SJCRH30 (cell line): Measurements from ENCODE around the gene TAS2R40. TPM values are rescaled to one million over a fixed set of nuclear protein-coding genes. Genes with fewer than 3 reads are reported as not detected.
"Not testable (repeated sequence)": the region's sequence is repeated elsewhere in the genome, so short reads cannot be mapped to it uniquely, and the experiment has no call there.

Source experiments
- DNase-seq, 2 experiments: peaks; one replicate each; pipeline ENCODE4 v3.0.0-alpha.2; 2015 to 2020
- H3K27ac ChIP-seq: fragments of 250-450 bp; sonication (Bioruptor Pico); 2 replicates; pipeline ENCODE4 v1.5.1; 2020; ENCODE audit warnings: mild to moderate bottlenecking, moderate library complexity
- H3K27me3 ChIP-seq: fragments of 250-450 bp; sonication (Bioruptor Pico); 2 replicates; pipeline ENCODE4 v1.5.1; 2020; ENCODE audit warnings: mild to moderate bottlenecking, moderate library complexity
- H3K36me3 ChIP-seq: fragments of 250-450 bp; sonication (Bioruptor Pico); 2 replicates; pipeline ENCODE4 v1.5.1; 2020; ENCODE audit warnings: mild to moderate bottlenecking, moderate library complexity
- H3K4me1 ChIP-seq: fragments of 250-450 bp; sonication (Bioruptor Pico); 2 replicates; pipeline ENCODE4 v1.5.1; 2020; ENCODE audit warnings: mild to moderate bottlenecking, moderate library complexity
- H3K4me3 ChIP-seq: fragments of 250-450 bp; sonication (Bioruptor Pico); 2 replicates; pipeline ENCODE4 v1.5.1; 2020; ENCODE audit warnings: mild to moderate bottlenecking, moderate library complexity
- H3K9me3 ChIP-seq: fragments of 250-450 bp; sonication (Bioruptor Pico); replicated peaks from 2 replicates; pipeline ENCODE4 v1.5.1; 2020; ENCODE audit warnings: mild to moderate bottlenecking, moderate library complexity
- total RNA-seq: library from RNA; depleted of rRNA; stranded (reverse); fragments of >200 nt; shearing (Covaris generic); gene quantifications from 2 replicates; pipeline ENCODE4 v1.2.3, GENCODE V29; 2014; rRNA removed

Gene TAS2R40
- not detected in 2 replicates for total RNA-seq

- no peaks in the 10 kb centered on the region for H3K4me1 ChIP-seq
- H3K27me3 ChIP-seq, result peaks cover 16% of the 10 kb centered on the region
- H3K27ac ChIP-seq, result no peak within 1 kb of the TSS
- H3K36me3 ChIP-seq, result no peaks in the 10 kb centered on the region
- H3K4me3 ChIP-seq, result no peak within 1 kb of the TSS
- DNase-seq, result no peak
- no peaks in the 10 kb centered on the region for H3K9me3 ChIP-seq
Observed at GRCh38 chr7:143221737-143222136, at the start of gene TAS2R40. Gene TAS2R40, plus strand, starts transcription at chr7:143222037. Its CDS starts 42 bp downstream, at chr7:143222079.

- no peaks in the 10 kb centered on the region; the same call in 1 of the 2 replicates for H3K36me3 ChIP-seq
- no peaks in the 10 kb centered on the region for H3K27me3 ChIP-seq
- DNase-seq, result peak in 1 of 2 experiments; percentile 34
- no peaks in the 10 kb centered on the region for H3K4me1 ChIP-seq
- H3K27ac ChIP-seq, result no peak overlapping the region
- H3K4me3 ChIP-seq, result no peak overlapping the region
- H3K9me3 ChIP-seq, result 0 out of 2 replicates have a peak, but pooled peaks cover 2% of the 10 kb centered on the region
Observed at GRCh38 chr7:143172354-143172753, 49.5 kb upstream of the TAS2R40 start.

- H3K9me3 ChIP-seq, result 0 out of 2 replicates have a peak, but pooled peaks cover 4% of the 10 kb centered on the region
- no peak for DNase-seq
- no peaks in the 10 kb centered on the region for H3K4me1 ChIP-seq
- H3K4me3 ChIP-seq, result no peak overlapping the region
- H3K27ac ChIP-seq, result no peak overlapping the region
- no peaks in the 10 kb centered on the region for H3K27me3 ChIP-seq
- no peaks in the 10 kb centered on the region; the same call in 1 of the 2 replicates for H3K36me3 ChIP-seq
Observed at GRCh38 chr7:143176128-143176527, 45.7 kb upstream of the TAS2R40 start.

- H3K9me3 ChIP-seq, result 0 out of 2 replicates have a peak, but pooled peaks cover 4% of the 10 kb centered on the region
- H3K4me1 ChIP-seq, result no peaks in the 10 kb centered on the region
- no peaks in the 10 kb centered on the region for H3K27me3 ChIP-seq
- no peak overlapping the region for H3K4me3 ChIP-seq
- H3K27ac ChIP-seq, result no peak overlapping the region
- DNase-seq, result no peak
- no peaks in the 10 kb centered on the region; the same call in 1 of the 2 replicates for H3K36me3 ChIP-seq
Observed at GRCh38 chr7:143177374-143178119, 44.3 kb upstream of the TAS2R40 start.

- H3K27me3 ChIP-seq, result peaks cover 12% of the 10 kb centered on the region; the same call in 1 of the 2 replicates
- H3K36me3 ChIP-seq, H3K4me1 ChIP-seq, H3K4me3 ChIP-seq, H3K27ac ChIP-seq, DNase-seq, H3K9me3 ChIP-seq: not testable (repeated sequence)
Observed at GRCh38 chr7:143180771-143181170, 41.1 kb upstream of the TAS2R40 start.

GRCh38 chr7:143181349-143181748 is 40.5 kb upstream of the TAS2R40 start:
- H3K36me3 ChIP-seq, result no peaks in the 10 kb centered on the region; the same call in 1 of the 2 replicates

GRCh38 chr7:143183024-143183423 is 38.8 kb upstream of the TAS2R40 start, which contains the start of gene TAS2R39:
Gene TAS2R39, plus strand, starts transcription at chr7:143183419. Its CDS starts 0 bp downstream, at chr7:143183419.
- Histone ChIP-seq H3K4me1 (no peaks in the 10 kb centered on the region), H3K4me3 (no peak within 1 kb of the TSS), H3K27me3 (peaks cover 12% of the 10 kb centered on the region; the same call in 1 of the 2 replicates), H3K27ac (no peak within 1 kb of the TSS), H3K36me3 (no peaks in the 10 kb centered on the region), H3K9me3 (no peaks in the 10 kb centered on the region)
- DNase-seq, result no peak

More at GRCh38 chr7:143181349-143181748, 40.5 kb upstream of the TAS2R40 start:
- Histone ChIP-seq H3K9me3 (0 out of 2 replicates have a peak, but pooled peaks cover 4% of the 10 kb centered on the region), H3K27ac (no peak overlapping the region), H3K27me3 (peaks cover 12% of the 10 kb centered on the region; the same call in 1 of the 2 replicates), H3K4me3 (no peak overlapping the region), H3K4me1 (no peaks in the 10 kb centered on the region)
- DNase-seq, result no peak

- DNase-seq, result no peak
- Histone ChIP-seq H3K4me3 (no peak overlapping the region), H3K4me1 (no peaks in the 10 kb centered on the region), H3K9me3 (no peaks in the 10 kb centered on the region), H3K27me3 (peaks cover 12% of the 10 kb centered on the region; the same call in 1 of the 2 replicates), H3K36me3 (no peaks in the 10 kb centered on the region), H3K27ac (no peak overlapping the region)
Observed at GRCh38 chr7:143185551-143185950, 36.3 kb upstream of the TAS2R40 start.

- DNase-seq, result no peak
- Histone ChIP-seq H3K27ac (no peak overlapping the region), H3K4me1 (no peaks in the 10 kb centered on the region), H3K27me3 (peaks cover 12% of the 10 kb centered on the region; the same call in 1 of the 2 replicates), H3K36me3 (no peaks in the 10 kb centered on the region), H3K9me3 (no peaks in the 10 kb centered on the region), H3K4me3 (no peak overlapping the region)
Observed at GRCh38 chr7:143188994-143189393, 32.8 kb upstream of the TAS2R40 start.

- DNase-seq, result no peak
- Histone ChIP-seq H3K27ac (no peak overlapping the region), H3K4me3 (no peak overlapping the region), H3K4me1 (no peaks in the 10 kb centered on the region), H3K36me3 (no peaks in the 10 kb centered on the region), H3K9me3 (no peaks in the 10 kb centered on the region), H3K27me3 (no peaks in the 10 kb centered on the region)
Observed at GRCh38 chr7:143193880-143194279, 28.0 kb upstream of the TAS2R40 start.

GRCh38 chr7:143199040-143199439 is 22.8 kb upstream of the TAS2R40 start:
- Histone ChIP-seq H3K4me3 (no peak overlapping the region), H3K36me3 (no peaks in the 10 kb centered on the region), H3K9me3 (no peaks in the 10 kb centered on the region), H3K4me1 (no peaks in the 10 kb centered on the region), H3K27ac (no peak overlapping the region), H3K27me3 (no peaks in the 10 kb centered on the region)
- no peak for DNase-seq

- H3K36me3 ChIP-seq, result no peaks in the 10 kb centered on the region
- H3K27ac ChIP-seq, result no peak overlapping the region
- DNase-seq, result no peak
- H3K4me1 ChIP-seq, result peaks cover 3% of the 10 kb centered on the region; the same call in 1 of the 2 replicates
- no peaks in the 10 kb centered on the region for H3K9me3 ChIP-seq
- H3K27me3 ChIP-seq, result no peaks in the 10 kb centered on the region
- no peak overlapping the region for H3K4me3 ChIP-seq
Observed at GRCh38 chr7:143202161-143202560, 19.7 kb upstream of the TAS2R40 start.

- Histone ChIP-seq H3K9me3 (no peaks in the 10 kb centered on the region), H3K4me3 (no peak overlapping the region), H3K27me3 (no peaks in the 10 kb centered on the region), H3K4me1 (peaks cover 3% of the 10 kb centered on the region; the same call in 1 of the 2 replicates), H3K36me3 (no peaks in the 10 kb centered on the region), H3K27ac (no peak overlapping the region)
- no peak for DNase-seq
Observed at GRCh38 chr7:143203386-143203785, 18.5 kb upstream of the TAS2R40 start.

GRCh38 chr7:143205560-143206293 is 16.1 kb upstream of the TAS2R40 start:
- Histone ChIP-seq H3K27me3 (peaks cover 4% of the 10 kb centered on the region; the same call in 1 of the 2 replicates), H3K36me3 (no peaks in the 10 kb centered on the region), H3K4me3 (no peak overlapping the region), H3K27ac (no peak overlapping the region), H3K4me1 (peaks cover 3% of the 10 kb centered on the region; the same call in 1 of the 2 replicates), H3K9me3 (no peaks in the 10 kb centered on the region)
- DNase-seq, result peak; percentile 6 to 26

GRCh38 chr7:143210541-143210940 is 11.3 kb upstream of the TAS2R40 start:
- Histone ChIP-seq H3K9me3 (no peaks in the 10 kb centered on the region), H3K4me1 (peaks cover 3% of the 10 kb centered on the region; the same call in 1 of the 2 replicates), H3K27ac (no peak overlapping the region), H3K36me3 (no peaks in the 10 kb centered on the region), H3K4me3 (no peak overlapping the region), H3K27me3 (peaks cover 4% of the 10 kb centered on the region; the same call in 1 of the 2 replicates)
- no peak for DNase-seq
